ENCODE data around the gene DDA1. TPM values are rescaled to one million over a fixed set of nuclear protein-coding genes. Genes with fewer than 3 reads are reported as not detected.

Gene DDA1
- total RNA-seq, 1 donor from 2014 or later, result 21.9 TPM

DNA sequence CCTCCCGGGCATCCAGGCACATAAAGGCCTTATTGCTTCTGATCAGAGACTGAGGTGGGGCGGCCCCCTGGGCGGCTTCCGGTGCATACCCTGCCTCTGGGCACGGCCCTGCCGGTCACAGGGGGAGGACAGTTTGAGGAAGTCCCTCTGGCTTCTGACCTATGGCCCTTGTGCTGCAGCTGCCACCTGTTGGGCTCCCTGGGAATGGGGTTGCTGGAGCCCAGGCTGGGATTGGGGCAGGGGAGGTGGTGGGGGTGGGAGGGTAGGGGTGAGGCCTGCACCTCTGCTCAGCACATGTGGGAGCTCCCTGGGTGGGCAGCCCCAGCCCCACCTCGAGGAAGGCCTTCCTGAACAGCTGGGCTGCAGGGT lies 14.6 kb downstream of the DDA1 start:
- Histone ChIP-seq H3F3A (ENCODE audit: low read depth) (peaks cover 39% of the 10 kb centered on the region), H4K20me1 (ENCODE audit: low read depth) (peaks cover 6% of the 10 kb centered on the region), H3K4me3 (no peak overlapping the region), H3K36me3 (no peaks in the 10 kb centered on the region), H3K9ac (no peak overlapping the region), H2AFZ (replicated peaks) (no peak overlapping the region), H3K27ac (no peak overlapping the region), H3K79me2 (ENCODE audit: low read depth) (no peaks in the 10 kb centered on the region), H3K9me3 (ENCODE audit: low read depth) (no peaks in the 10 kb centered on the region), H3K4me2 (no peak overlapping the region), H3K27me3 (peaks cover 7% of the 10 kb centered on the region), H3K4me1 (peaks cover 17% of the 10 kb centered on the region)
- DNase-seq (ENCODE audit: low spot score), result no peak
- Mint-ChIP-seq H3K27me3 (ENCODE audit: insufficient read depth, low read depth) (peaks cover 4% of the 10 kb centered on the region), H3K4me1 (peaks cover 5% of the 10 kb centered on the region), H3K9me3 (no peaks in the 10 kb centered on the region), H3K4me3 (no peak overlapping the region), H3K36me3 (peaks cover 3% of the 10 kb centered on the region), H3K27ac (no peak overlapping the region)
- TF ChIP-seq EZH2 (IDR thresholded peaks at IDR 0.05) (no peak), EZH2phosphoT487 (IDR thresholded peaks at IDR 0.05) (no peak)
- TF ChIP-seq, protein P1, sequence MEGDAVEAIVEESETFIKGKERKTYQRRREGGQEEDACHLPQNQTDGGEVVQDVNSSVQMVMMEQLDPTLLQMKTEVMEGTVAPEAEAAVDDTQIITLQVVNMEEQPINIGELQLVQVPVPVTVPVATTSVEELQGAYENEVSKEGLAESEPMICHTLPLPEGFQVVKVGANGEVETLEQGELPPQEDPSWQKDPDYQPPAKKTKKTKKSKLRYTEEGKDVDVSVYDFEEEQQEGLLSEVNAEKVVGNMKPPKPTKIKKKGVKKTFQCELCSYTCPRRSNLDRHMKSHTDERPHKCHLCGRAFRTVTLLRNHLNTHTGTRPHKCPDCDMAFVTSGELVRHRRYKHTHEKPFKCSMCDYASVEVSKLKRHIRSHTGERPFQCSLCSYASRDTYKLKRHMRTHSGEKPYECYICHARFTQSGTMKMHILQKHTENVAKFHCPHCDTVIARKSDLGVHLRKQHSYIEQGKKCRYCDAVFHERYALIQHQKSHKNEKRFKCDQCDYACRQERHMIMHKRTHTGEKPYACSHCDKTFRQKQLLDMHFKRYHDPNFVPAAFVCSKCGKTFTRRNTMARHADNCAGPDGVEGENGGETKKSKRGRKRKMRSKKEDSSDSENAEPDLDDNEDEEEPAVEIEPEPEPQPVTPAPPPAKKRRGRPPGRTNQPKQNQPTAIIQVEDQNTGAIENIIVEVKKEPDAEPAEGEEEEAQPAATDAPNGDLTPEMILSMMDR (IDR thresholded peaks at IDR 0.05), result no peak

GRCh38 chr19:17324357-17325114 lies 15.2 kb downstream of the DDA1 start:
- H3K27me3 ChIP-seq, result peaks cover 13% of the 10 kb centered on the region
- H3K9ac ChIP-seq, result no peak overlapping the region
- no peak overlapping the region for H3K4me3 ChIP-seq
- H3F3A ChIP-seq (ENCODE audit: low read depth), result peaks cover 40% of the 10 kb centered on the region
- Mint-ChIP-seq H3K4me1 (peaks cover 5% of the 10 kb centered on the region), H3K27me3 (ENCODE audit: insufficient read depth, low read depth) (peaks cover 4% of the 10 kb centered on the region), H3K9me3 (no peaks in the 10 kb centered on the region), H3K36me3 (peaks cover 3% of the 10 kb centered on the region), H3K27ac (no peak overlapping the region), H3K4me3 (no peak overlapping the region)
- H4K20me1 ChIP-seq (ENCODE audit: low read depth), result peaks cover 6% of the 10 kb centered on the region
- no peak overlapping the region for H2AFZ ChIP-seq (replicated peaks)
- H3K9me3 ChIP-seq (ENCODE audit: low read depth), result no peaks in the 10 kb centered on the region
- H3K36me3 ChIP-seq, result no peaks in the 10 kb centered on the region
- no peak overlapping the region for H3K27ac ChIP-seq
- no peak overlapping the region for H3K4me2 ChIP-seq
- H3K79me2 ChIP-seq (ENCODE audit: low read depth), result no peaks in the 10 kb centered on the region
- H3K4me1 ChIP-seq, result peaks cover 18% of the 10 kb centered on the region
- TF ChIP-seq, protein P1 (IDR thresholded peaks at IDR 0.05), result no peak
- TF ChIP-seq EZH2 (IDR thresholded peaks at IDR 0.05) (no peak), EZH2phosphoT487 (IDR thresholded peaks at IDR 0.05) (no peak)
- no peak for DNase-seq (ENCODE audit: low spot score)

DNA sequence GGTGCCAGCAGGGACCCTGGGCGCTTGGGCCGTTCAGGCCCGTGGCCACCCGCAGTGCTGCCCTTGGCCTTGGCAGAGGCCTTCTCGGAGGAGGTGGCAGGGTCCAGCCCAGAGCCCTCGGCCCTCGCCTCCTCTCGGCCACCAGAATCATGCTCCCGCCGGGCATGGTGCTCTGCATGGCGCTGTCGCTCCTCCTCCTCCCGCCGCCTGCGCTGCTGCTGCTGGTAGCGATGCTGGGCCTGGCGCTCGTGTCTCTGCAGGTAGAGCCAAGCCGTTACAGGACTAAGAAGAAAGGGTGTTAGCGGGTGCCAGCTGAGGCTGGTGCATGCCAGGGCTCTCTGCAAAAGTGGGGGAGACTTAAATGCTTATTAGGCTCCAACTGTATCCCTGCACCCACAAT lies 15.8 kb downstream of the DDA1 start:
- Mint-ChIP-seq H3K9me3 (no peaks in the 10 kb centered on the region), H3K36me3 (peaks cover 4% of the 10 kb centered on the region), H3K4me3 (no peak overlapping the region), H3K4me1 (peaks cover 5% of the 10 kb centered on the region), H3K27me3 (ENCODE audit: insufficient read depth, low read depth) (peaks cover 4% of the 10 kb centered on the region), H3K27ac (no peak overlapping the region)
- Histone ChIP-seq H3F3A (ENCODE audit: low read depth) (peaks cover 42% of the 10 kb centered on the region), H3K27me3 (peaks cover 17% of the 10 kb centered on the region), H3K36me3 (no peaks in the 10 kb centered on the region), H4K20me1 (ENCODE audit: low read depth) (peaks cover 8% of the 10 kb centered on the region), H3K4me1 (peaks cover 18% of the 10 kb centered on the region), H2AFZ (replicated peaks) (no peak overlapping the region), H3K4me2 (no peak overlapping the region), H3K4me3 (no peak overlapping the region), H3K9ac (no peak overlapping the region), H3K27ac (no peak overlapping the region), H3K9me3 (ENCODE audit: low read depth) (no peaks in the 10 kb centered on the region), H3K79me2 (ENCODE audit: low read depth) (no peaks in the 10 kb centered on the region)
- TF ChIP-seq EZH2phosphoT487 (IDR thresholded peaks at IDR 0.05) (no peak), EZH2 (IDR thresholded peaks at IDR 0.05) (no peak)
- TF ChIP-seq, protein P1 (IDR thresholded peaks at IDR 0.05), result no peak
- no peak for DNase-seq (ENCODE audit: low spot score)
